Kidney tubule cell (primary cell): Measurements from ENCODE around the gene SPTLC2.
"Not testable (repeated sequence)": the region's sequence is repeated elsewhere in the genome, so short reads cannot be mapped to it uniquely, and the experiment has no call there.

Experiments
- DNase-seq: peaks from one replicate; pipeline ENCODE4 v3.0.0-alpha.2; 2018; ENCODE audit warnings: low spot score

The SPTLC2 gene, protein sequence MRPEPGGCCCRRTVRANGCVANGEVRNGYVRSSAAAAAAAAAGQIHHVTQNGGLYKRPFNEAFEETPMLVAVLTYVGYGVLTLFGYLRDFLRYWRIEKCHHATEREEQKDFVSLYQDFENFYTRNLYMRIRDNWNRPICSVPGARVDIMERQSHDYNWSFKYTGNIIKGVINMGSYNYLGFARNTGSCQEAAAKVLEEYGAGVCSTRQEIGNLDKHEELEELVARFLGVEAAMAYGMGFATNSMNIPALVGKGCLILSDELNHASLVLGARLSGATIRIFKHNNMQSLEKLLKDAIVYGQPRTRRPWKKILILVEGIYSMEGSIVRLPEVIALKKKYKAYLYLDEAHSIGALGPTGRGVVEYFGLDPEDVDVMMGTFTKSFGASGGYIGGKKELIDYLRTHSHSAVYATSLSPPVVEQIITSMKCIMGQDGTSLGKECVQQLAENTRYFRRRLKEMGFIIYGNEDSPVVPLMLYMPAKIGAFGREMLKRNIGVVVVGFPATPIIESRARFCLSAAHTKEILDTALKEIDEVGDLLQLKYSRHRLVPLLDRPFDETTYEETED

DNA sequence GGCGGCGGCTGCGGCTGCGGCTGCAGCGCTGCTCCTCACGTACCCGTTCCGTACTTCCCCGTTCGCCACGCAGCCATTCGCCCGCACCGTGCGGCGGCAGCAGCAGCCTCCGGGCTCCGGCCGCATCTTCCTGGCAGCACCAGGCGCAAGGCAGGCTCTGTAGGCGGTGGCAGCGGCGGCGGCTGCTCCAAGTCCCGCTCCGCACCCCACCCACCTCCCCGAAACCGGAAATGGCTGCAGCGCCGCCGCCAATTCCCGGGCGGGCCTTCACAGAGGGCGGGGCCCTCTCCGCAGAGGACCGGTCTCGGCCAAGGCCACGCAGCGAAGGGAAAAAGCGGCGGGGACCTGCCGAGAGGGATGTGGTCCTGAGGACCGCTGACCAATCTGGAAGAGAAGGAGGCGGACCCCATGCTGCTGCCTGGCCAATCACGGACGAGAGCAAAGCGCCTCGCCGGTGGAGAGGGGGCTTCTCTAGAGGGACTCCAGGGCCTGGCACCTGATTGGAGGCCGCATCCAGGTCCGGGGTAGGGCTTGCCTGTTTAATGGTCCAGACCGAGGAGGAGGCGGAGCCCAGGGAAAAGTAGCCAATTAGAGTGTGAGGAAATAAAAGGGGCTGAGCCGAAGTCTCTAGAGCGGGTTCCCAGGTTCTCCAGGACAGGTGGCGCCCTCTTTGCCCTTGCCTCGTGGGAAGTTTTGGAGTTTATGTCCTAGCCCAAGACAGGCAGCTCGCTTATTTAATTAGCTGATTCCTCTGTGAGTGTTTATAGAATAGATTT is at the start of gene SPTLC2:
TSS of gene SPTLC2 (minus strand) at position 184 of the 776 bp plus-strand sequence. CDS start at position 126, 58 bp downstream.
- peak; percentile 100 for DNase-seq

DNA sequence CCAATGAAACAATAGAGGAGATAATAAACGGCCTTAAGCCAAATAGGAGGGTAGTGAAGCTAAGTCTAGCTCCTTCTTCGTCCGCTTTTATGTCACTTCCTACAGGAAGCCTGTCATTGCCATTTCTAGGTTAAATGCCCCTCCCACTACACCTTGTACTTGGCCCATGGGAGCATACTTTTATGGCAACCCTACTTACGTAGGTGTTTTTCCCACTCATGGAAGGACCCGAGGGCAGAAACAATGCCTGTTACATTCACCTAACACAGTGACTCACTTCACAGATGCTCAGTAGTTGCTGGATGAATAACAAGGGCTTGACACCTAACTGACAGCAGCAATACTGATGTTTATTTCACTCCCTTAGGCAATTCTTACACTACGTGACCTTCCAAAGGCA is 46.9 kb upstream of the SPTLC2 start:
- peak; percentile 43 for DNase-seq

DNA sequence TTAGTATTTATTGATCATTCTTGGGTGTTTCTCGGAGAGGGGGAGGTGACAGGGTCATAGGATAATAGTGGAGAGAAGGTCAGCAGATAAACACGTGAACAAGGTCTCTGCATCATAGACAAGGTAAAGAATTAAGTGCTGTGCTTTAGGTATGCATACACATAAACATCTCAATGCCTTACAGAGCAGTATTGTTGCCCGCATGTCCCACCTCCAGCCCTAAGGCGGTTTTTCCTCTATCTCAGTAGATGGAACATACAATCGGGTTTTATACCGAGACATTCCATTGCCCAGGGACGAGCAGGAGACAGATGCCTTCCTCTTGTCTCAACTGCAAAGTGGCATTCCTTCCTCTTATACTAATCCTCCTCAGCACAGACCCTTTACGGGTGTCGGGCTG is 45.1 kb upstream of the SPTLC2 start:
- DNase-seq, result not testable (repeated sequence)

DNA sequence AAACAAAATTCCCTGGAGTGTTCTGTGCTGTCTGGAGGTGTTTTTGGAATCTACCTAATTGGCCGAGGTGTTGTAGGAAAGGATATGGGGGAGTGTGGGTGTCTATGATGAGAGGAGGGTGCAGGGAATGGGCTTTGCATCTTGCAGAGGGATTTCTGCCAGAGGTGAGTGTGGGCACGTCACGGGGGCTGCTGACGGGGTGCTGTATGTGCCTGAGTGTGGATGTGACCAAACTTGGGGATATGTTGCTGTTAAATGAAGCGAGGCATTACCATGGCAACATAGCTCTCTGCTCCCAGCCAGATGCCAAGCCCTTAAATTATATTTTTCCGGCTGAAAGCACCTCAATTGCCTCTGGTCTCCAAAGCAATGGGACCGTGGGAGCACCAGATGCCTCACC is 44.3 kb upstream of the SPTLC2 start:
- DNase-seq, result peak; percentile 43

DNA sequence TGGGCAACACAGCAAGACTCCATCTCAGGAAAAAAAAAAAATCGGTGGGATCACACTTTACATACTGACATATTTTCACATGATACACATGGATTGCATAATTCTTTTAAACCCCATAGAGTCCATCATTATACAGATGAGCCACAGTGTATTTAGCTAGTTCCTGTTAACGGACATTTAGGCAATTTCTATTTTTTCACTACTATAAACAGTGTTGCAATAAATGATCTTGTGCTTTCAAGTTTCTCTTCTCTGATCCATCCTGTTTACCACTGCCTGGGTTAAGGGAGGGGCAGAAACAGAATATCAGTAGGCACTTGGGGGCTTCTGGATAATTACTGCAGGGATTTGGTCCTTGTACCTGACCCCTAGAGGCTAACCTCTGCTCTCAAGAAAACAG is 43.4 kb upstream of the SPTLC2 start:
- no peak for DNase-seq

DNA sequence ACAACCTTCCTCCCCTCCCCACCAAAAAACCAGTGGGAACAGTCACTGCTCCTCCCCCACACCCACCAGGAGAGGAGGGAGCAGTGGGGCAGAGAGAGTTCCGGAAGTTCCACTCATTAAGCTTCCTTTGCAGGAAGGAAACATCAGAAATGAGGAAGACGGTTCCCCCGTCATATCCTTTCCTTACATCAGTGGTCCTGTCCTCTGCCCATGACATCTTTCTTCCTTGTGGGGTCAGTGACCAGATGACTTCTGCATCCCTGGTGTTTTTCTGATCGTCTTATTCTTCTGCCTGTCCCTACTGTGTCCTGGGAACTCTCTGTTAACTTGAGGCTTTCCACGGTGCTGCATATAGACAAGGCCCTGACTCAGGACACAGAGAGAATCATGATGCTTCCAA is 40.8 kb upstream of the SPTLC2 start:
- no peak for DNase-seq

DNA sequence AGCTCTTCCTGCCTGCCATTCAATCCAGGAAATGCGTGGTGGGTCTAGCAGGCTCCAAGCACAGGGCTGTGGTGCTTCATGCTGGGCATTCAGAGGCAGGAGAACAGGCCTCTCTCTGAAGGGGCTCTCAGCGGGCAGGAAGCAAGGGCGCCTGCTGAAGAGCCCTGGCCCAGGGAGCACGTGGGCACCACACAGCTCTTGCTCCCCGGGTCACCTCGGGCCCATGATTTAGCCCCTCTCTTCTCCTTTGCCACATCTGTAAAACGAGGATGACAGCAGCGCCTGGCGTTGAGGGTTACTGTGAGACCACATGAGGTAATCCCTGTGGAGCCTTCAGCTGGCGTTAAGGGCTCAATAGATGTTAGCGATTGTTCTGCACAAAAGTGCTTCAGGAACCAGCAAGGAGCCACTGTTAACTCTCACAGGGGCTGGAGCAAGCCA is 37.6 kb upstream of the SPTLC2 start:
- no peak for DNase-seq

DNA sequence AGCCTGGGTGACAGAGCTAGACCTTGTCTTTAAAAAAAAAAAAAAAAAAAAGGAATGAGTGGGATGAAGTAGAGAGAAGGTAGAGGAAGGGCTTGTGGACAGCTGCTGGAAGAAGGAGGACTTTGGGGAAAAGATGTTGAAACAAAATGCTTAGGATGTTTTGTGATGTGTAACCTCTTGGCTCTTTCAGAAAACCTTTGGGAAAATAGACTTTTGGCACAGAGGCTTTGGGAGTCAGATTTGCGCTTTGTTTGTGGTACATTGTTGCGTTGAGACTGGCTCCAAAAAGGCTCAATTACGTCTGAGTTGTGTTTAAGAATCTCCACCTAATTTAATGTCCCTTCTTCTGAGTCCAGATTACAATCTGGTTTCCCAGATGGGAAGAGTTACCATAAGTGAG is 32.9 kb upstream of the SPTLC2 start:
- no peak for DNase-seq

DNA sequence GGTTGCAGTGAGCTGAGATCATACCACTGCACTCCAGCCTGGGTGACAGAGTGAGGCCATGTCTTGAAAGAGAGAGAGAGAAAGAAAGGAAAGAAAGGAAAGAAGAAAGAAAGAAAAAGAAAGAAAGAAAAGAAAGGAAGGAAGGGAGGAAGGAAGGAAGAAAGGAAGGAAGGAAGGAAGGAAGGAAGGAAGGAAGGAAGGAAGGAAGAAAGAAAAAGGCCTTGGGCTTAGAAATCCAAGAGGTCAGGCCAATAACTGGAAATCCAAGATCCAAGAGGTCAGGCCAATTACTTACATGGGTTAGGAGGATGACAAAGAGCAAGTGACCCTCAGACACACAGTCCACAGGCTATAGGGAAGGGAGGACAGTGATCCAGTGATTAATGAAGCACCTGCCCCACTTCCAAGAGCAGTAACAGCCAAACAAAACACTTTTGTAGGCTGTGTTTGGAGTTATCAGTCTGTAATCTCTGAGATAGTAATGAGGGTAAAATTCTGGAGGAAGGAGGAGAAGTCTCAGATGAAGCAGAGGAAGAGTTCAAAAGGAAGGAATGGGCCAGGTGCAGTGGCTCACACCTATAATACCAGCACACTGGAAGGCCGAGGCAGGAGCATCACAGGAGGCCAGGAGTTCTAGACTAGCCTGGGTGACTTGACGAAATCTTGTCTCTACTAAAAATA is 32.2 kb upstream of the SPTLC2 start:
- no peak for DNase-seq

DNA sequence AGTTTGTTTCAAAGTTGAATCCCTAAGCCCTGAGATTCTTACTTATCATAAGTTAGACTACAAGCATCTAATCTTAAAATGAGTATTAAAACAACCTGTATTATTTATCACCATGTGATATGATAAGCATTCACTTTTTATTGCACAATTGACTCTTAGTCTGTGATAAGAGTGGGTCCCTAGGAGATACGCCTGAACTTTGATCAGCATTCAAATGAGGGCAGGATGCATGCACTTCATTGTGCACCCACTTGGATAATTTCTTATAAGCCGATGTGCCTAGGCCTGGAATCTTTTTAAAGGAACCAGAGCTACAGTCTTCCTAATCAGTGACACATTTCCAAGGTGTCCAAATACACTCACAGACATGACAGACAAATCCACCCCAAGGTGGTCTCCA is 31.4 kb upstream of the SPTLC2 start:
- no peak for DNase-seq

DNA sequence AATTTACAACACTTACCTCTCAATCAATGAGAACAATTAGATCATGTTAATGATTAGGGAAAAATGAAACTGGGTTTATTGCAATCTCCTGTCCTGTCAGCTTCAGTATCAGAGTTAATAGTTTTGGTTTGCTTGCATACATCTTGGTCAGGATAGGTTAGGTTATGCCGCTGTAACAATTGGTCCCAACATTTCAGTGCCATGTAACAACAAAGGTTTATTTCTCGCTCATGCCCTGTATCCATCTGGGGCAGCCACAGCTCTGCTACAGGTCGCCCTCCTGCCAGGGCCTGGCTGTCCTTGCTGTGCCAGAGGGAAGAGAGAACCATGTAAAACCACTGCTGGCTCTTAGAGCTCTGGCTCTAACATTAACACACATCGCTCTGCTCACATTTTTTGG is 30.5 kb upstream of the SPTLC2 start:
- no peak for DNase-seq

DNA sequence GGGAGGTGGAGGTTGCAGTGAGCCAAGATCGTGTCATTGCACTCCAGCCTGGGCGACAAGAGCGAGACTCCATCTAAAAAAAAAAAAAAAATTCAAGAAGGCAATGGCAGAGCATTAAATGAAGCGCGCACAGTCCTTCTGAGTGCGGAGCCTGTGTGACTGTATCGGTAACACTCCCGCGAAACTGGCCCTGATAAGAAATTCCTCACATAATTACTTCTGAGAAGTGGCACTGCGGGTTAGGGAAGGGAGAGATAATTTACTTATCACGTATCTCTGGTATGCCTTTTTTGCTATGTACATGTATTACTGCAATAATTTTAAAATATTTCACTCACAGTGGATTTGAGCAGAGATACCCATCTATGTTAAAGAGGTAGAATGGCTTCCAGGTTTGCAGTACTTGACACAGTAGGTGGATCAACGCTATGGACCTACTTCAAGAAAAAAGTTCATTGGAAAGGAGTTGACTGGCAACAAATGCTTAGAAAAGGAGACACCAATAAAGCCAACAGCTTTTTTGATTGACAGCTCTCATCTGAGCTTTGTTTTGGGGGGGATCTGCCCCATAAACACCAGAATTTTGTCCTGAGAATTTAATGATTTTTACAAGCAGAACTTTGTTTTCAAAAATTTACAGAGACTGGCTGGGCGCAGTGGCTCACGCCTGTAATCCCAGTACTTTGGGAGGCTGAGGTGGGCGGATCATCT is 29.2 kb upstream of the SPTLC2 start:
- no peak for DNase-seq

DNA sequence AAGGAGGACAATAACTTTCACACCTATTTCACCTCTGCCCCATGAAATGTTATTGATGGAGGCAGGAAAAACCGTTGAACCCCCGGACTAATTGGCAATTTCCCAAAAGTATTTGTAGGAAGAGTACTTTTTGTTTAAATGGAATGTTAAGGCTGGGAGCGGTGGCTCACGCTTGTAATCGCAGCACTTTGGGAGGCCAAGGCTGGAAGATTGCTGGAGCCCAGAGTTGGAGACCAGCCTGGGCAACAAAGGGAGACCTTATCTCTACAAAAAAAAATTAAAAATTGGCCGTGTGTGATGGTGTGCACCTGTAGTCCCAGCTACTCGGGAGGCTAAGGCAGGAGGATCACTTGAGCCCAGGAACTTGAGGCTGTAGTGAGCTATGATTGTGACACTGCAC is 26.0 kb upstream of the SPTLC2 start:
- no peak for DNase-seq

DNA sequence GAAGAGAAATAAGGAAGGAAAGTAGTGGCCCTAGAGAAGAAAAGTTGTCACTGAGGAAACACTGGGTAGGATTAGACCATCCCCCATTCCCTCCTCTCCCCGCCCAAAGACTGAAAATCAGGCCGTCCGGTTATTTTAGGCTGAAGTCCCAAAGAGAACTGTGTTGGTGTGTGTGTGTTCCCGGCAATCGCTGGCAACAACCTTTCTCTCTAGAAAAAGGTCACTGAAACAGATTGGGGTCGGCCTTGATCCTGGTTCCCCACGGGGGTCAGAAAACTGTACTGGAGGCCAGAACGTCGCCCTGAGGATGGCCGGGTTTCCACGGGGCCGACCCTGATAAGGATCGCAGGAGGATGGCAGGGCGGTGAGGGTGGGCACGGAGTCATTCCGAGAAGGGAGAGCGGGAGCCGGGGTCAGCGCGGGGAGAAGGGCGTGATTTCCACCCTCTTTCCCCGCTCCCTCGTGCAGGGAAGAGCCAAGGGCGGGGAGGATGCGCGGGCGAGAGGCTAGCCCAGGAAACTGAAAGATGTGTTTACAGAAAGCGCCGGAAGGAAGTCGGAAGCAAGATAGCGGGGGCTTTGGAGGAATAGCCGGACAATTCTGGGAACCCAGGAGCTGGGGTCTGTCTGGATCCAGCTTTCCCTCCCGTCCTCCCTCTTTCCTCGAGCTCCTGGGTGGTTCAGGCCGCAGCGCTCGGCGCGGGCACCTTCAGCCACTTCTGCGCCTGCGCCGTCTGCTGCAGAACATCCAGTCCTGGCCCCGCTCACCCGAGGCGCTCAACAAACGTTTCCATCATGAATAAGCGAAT is 25.3 kb upstream of the SPTLC2 start:
- peak; percentile 51 for DNase-seq

DNA sequence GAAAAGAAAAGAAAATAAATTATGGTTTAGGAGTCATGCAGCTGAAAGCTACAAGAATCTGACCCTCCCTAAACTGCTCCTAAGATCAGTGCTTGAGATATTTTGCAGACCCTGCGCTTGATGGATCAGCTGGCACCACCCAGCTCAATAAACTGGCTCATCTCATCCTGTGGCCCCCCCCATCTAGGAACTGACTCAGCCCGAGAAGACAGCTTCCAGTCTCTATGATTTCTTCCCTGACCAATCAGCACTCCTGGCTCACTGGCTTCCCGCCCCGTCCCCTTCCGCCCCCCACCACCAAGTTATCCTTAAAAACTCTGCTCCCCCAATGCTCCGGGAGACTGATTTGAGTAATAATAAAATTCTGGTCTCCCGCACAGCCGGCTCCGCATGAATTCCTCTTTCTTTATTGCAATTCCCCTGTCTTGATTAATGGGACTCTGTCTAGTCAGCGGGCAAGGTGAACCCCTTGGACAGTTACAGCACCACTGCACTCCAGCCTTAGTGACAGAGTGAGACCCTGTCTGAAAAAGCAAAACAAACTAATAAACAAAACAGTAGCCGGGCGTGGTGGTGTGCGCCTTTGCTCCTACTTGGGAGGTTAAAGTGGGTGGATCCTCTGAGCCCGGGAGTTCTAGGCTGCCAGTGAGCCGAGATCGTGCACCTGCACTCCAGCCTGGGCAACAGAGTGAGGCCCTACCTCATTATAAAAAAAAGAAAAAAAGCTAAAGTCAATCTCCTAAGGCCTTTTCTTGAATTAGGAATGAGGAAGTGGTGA is 24.5 kb upstream of the SPTLC2 start:
- DNase-seq, result peak; percentile 44

DNA sequence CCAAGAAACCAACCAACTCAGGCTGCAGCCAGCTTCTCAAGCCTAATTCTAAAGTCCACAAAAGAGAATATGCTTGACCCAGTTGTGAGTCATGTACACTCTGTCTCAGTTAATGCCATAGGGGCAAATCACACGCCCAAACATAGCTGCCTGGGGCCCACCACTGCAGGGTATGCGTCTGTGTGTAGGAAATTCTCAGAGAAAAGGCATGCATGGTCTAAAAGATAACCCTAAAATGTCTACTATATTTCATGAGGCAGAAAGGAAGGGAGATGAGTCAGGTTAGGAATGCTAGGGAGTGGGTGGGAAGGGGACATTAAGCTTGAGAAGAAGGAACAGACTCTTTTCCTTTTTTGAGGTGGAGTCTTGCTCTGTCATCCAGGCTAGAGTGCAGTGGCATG is 22.3 kb upstream of the SPTLC2 start:
- DNase-seq, result peak; percentile 94

DNA sequence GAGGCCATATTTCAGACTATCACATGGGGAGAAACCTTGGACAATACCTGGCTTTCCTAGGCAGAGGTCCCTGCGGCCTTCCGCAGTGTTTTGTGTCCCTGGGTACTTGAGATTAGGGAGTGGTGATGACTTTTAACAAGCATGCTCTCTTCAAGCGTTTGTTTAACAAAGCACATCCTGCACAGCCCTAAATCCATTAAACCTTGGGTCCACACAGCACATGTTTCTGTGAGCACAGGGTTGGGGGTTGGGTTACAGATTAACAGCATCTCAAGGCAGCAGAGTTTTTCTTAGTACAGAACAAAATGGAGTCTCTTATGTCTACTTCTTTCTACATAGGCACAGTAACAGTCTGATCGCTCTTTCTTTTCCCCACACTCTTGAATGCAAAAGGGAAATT is 19.4 kb upstream of the SPTLC2 start:
- DNase-seq, result not testable (repeated sequence)

DNA sequence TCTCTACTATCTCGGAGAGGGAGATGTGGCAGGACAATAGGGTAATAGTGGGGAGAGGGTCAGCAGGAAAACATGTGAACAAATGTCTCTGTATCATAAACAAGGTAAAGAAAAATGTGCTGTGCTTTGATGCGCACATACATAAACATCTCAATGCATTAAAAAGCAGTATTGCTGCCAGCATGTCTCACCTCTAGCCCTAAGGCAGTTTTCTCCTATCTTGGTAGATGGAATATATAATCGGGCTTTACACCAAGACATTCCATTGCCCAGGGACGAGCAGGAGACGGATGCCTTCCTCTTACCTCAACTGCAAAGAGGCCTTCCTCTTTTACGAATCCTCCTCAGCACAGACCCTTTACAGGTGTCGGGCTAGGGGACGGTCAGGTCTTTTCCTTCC is 19.0 kb upstream of the SPTLC2 start:
- not testable (repeated sequence) for DNase-seq

DNA sequence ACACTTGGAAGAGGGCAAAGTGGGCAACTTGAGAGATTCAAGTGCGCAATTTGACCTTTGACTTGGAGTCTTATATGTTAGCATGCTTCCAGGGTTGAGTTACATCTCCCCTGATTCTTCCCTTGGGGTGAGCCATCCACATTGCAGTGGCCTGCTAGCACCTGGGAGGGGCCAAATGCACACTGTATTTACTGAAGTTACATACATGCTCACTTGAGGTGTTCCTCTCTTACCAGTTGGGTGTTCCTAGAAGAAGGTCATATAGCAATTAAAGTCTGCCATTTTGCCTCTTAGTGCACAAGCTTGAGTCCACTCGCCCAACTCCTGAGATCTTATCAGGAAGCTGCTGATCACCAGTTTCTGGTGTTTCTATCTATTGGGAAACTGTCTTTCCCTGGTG is 13.7 kb upstream of the SPTLC2 start:
- no peak for DNase-seq

DNA sequence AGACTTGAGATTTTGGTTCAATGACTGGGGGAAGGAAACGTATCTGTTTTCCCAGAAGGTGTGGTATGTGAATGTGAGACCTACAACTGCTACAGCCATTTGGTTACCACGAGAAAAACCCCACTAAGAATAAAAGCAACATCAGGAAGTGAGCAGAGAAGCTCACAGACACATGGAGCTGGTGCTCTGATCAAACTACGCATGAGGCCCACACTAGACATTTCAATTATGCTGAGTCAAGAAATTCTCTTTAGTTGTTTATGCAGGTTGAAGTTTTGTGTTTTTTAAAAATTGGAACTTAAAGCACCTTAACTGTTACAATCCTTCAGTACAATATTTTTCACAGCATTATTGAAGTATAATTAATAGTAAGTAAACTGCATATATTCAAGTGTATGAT is 8.9 kb upstream of the SPTLC2 start:
- no peak for DNase-seq
